ENCODE data around the gene NEDD4L.
A peak's percentile ranks its signal among the peaks of the same experiment; 100 is the strongest.

NEDD4L gene

DNA sequence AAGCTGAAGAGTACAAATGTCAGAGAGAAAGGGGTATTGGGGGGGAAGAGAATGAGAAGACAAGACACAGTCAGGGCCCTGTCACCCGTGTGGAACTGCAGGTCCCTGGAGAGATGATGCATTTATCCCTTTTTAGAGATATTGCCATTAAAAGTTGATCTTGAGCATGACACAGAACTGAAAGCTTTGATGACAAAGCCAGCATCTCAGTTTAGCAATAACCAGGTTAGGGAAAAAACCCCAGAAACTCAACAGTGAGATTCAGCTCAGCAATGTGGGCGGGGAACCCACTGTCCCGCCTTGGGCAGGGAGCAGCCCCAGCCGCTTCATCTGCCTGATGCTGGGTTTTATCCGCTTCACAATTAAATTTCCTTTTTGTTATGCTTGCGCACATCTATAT, 181.1 kb downstream of the NEDD4L start:
- H3K27ac ChIP-seq (ENCODE audit: low read length), result no peak overlapping the region
- H3K4me1 ChIP-seq (ENCODE audit: insufficient read depth, low read length), result peaks cover 74% of the 10 kb centered on the region
- H3K27me3 ChIP-seq (ENCODE audit: insufficient read depth, low read length), result no peaks in the 10 kb centered on the region
- H3K9ac ChIP-seq (ENCODE audit: low read depth, low read length), result no peak overlapping the region
- H3K9me3 ChIP-seq (ENCODE audit: insufficient read depth, low read depth, low read length), result no peaks in the 10 kb centered on the region
- H3K36me3 ChIP-seq (ENCODE audit: insufficient read depth, low read depth, low read length), result no peaks in the 10 kb centered on the region
- H3K4me3 ChIP-seq (ENCODE audit: low read length), result no peak overlapping the region

DNA sequence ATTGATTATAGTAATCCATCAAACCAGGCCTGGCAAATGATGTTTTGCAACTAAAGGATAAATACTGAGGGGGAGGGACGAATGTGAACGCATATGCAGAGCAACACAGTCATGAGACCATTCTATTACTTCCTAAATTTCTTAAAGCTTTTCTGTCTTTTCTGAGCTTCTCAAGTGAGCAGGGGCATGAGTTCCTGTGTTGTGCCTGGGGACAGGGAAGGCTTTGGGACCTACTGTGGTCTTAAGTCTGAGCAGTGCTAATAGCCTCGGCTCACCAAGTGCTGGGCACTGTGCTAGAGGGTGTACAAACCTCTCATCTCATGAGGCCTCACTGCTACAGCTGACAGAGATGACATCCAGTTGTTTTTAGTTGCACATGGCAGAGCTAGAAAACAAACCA, 182.4 kb downstream of the NEDD4L start:
- H3K27me3 ChIP-seq (ENCODE audit: insufficient read depth, low read length), result no peaks in the 10 kb centered on the region
- no peak overlapping the region for H3K4me3 ChIP-seq (ENCODE audit: low read length)
- no peak overlapping the region for H3K9ac ChIP-seq (ENCODE audit: low read depth, low read length)
- H3K27ac ChIP-seq (ENCODE audit: low read length), result no peak overlapping the region
- H3K36me3 ChIP-seq (ENCODE audit: insufficient read depth, low read depth, low read length), result no peaks in the 10 kb centered on the region
- H3K4me1 ChIP-seq (ENCODE audit: insufficient read depth, low read length), result peaks cover 76% of the 10 kb centered on the region
- H3K9me3 ChIP-seq (ENCODE audit: insufficient read depth, low read depth, low read length), result no peaks in the 10 kb centered on the region

DNA sequence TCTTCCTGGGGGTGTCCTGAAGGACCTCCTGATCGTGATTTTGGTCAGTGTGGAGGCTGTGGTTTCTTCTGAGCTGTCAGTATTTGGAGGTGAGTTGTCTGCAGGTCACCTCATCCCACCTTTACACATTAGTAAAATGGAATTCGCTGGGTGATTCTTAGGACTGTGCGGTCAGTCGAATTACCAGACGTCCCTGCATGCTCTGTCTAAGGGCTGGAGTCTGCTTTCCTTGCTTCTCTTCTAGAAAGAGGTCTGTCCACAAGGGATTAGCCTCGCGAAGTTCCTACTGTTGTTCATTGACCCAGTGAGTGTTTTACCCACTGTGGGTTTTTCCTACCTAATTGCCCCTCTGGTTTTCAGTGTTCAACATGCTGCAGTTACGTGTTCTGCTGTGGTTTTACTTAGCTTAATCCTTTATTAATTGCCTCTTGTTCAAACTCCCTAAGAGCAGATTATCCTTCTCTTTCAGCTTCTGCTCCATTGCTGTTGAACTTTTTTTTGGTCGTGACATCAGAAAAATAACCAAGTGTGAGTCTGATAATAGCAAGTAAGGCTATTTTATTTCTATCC, 183.4 kb downstream of the NEDD4L start:
- Histone ChIP-seq H3K4me3 (ENCODE audit: low read length) (no peak overlapping the region), H3K27ac (ENCODE audit: low read length) (no peak overlapping the region), H3K9ac (ENCODE audit: low read depth, low read length) (no peak overlapping the region), H3K27me3 (ENCODE audit: insufficient read depth, low read length) (no peaks in the 10 kb centered on the region), H3K36me3 (ENCODE audit: insufficient read depth, low read depth, low read length) (no peaks in the 10 kb centered on the region), H3K9me3 (ENCODE audit: insufficient read depth, low read depth, low read length) (no peaks in the 10 kb centered on the region), H3K4me1 (ENCODE audit: insufficient read depth, low read length) (peaks cover 66% of the 10 kb centered on the region)

DNA sequence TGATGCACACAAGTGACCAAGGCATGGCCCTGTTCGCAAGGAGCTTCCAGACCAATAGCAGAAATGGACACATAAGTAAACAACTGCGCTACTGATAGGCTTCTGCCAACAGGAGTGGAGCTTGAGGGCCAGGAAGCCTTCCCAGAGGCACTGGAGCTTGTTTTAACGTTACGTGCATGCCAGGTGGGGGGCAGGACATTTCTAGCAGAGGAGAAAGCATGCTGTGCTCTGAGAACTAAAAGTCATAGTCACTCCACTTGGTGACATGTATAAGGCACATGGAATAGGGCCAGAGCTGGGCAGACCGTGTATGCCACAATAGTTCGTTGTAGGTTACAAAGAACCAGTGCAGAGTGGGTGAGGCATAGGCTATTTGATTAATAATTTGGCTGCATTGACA, 184.2 kb downstream of the NEDD4L start:
- Histone ChIP-seq H3K27me3 (ENCODE audit: insufficient read depth, low read length) (no peaks in the 10 kb centered on the region), H3K27ac (ENCODE audit: low read length) (no peak overlapping the region), H3K4me1 (ENCODE audit: insufficient read depth, low read length) (peaks cover 59% of the 10 kb centered on the region), H3K36me3 (ENCODE audit: insufficient read depth, low read depth, low read length) (no peaks in the 10 kb centered on the region), H3K9ac (ENCODE audit: low read depth, low read length) (no peak overlapping the region), H3K9me3 (ENCODE audit: insufficient read depth, low read depth, low read length) (no peaks in the 10 kb centered on the region), H3K4me3 (ENCODE audit: low read length) (no peak overlapping the region)

DNA sequence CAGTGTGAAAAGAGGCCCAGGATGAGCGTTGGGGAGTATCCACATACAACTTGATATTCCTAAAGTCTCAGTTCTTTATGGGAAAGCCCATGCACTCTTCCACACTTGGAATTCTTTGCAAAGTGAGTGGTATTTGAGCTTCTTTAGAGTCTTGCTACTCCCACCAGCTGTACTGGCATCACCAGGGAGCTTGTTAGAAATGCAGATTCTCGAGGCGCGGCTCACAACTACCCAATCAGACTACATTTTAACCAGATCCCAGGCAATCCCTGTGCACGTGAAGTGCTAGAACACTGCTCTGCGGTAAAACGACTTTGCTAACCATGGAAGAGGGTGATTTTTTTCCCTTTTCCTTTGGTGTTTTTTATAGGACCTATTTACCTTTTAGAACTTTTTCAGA, 184.7 kb downstream of the NEDD4L start:
- H3K27ac ChIP-seq (ENCODE audit: low read length), result no peak overlapping the region

DNA sequence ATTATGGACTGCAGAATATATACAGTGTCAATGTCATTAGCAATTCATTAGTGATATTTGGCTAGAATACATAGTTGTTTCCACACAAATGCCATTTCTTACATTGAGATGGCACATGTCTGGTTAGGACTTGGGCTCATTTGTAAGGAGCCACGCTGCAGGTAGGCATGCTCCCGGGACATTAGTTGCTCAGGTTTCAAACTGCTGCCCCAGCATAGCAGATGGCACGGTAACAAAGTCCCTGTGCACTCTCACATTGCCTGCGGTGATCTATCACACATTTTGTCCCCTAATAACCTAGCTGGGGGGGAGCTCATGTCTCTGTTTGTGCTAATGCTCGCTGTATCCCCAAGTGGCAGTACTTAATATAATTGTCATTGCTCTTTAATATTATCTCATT, 185.1 kb downstream of the NEDD4L start:
- H3K9me3 ChIP-seq (ENCODE audit: insufficient read depth, low read depth, low read length), result no peaks in the 10 kb centered on the region
- no peak overlapping the region for H3K27ac ChIP-seq (ENCODE audit: low read length)
- peak overlapping the region; percentile 5; the same call in 1 of the 2 replicates for H3K4me3 ChIP-seq (ENCODE audit: low read length)
- H3K9ac ChIP-seq (ENCODE audit: low read depth, low read length), result no peak overlapping the region
- no peaks in the 10 kb centered on the region for H3K27me3 ChIP-seq (ENCODE audit: insufficient read depth, low read length)
- peaks cover 49% of the 10 kb centered on the region for H3K4me1 ChIP-seq (ENCODE audit: insufficient read depth, low read length)
- no peaks in the 10 kb centered on the region for H3K36me3 ChIP-seq (ENCODE audit: insufficient read depth, low read depth, low read length)

More for the DNA sequence above, 184.7 kb downstream of the NEDD4L start:
- Histone ChIP-seq H3K9me3 (ENCODE audit: insufficient read depth, low read depth, low read length) (no peaks in the 10 kb centered on the region), H3K36me3 (ENCODE audit: insufficient read depth, low read depth, low read length) (no peaks in the 10 kb centered on the region), H3K4me1 (ENCODE audit: insufficient read depth, low read length) (peaks cover 53% of the 10 kb centered on the region), H3K4me3 (ENCODE audit: low read length) (peak overlapping the region; percentile 5; the same call in 1 of the 2 replicates), H3K9ac (ENCODE audit: low read depth, low read length) (no peak overlapping the region), H3K27me3 (ENCODE audit: insufficient read depth, low read length) (no peaks in the 10 kb centered on the region)

DNA sequence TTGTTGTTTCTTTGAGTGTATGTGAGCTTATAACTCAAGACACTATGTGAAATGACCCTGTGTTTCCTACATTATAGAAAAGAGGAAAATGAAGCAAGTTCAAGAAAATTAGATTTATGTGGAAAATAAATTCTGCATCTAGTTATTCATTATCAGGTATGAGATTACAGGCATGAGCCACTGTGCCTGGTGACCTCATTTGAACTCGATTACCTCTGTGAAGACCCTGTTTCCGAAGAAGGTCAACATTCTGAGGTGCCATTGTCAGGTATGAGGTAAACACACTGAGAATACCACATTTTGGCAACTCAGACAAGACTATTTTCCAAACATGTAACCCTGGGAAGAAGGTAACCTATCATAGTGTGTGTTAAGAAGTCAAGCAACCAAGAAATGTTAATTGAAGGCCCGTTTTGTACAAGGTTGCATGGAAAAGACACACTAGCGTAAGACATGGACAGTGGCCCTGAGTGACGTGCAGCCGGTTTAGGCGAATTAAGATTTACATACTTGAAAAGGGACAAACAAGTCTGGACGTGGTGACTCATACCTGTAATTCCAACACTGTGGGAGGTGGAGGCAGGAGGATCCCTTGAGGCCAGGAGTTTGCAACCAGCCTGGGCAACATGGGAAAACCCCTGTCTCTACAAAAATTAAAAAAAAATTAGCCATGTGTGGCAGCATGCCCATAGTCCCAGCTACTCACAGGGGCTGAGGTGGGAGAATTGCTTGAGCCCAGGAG, 186.6 kb downstream of the NEDD4L start:
- Histone ChIP-seq H3K9ac (ENCODE audit: low read depth, low read length) (no peak overlapping the region), H3K27me3 (ENCODE audit: insufficient read depth, low read length) (no peaks in the 10 kb centered on the region), H3K9me3 (ENCODE audit: insufficient read depth, low read depth, low read length) (no peaks in the 10 kb centered on the region), H3K36me3 (ENCODE audit: insufficient read depth, low read depth, low read length) (no peaks in the 10 kb centered on the region), H3K27ac (ENCODE audit: low read length) (no peak overlapping the region), H3K4me3 (ENCODE audit: low read length) (no peak overlapping the region), H3K4me1 (ENCODE audit: insufficient read depth, low read length) (peaks cover 42% of the 10 kb centered on the region)

DNA sequence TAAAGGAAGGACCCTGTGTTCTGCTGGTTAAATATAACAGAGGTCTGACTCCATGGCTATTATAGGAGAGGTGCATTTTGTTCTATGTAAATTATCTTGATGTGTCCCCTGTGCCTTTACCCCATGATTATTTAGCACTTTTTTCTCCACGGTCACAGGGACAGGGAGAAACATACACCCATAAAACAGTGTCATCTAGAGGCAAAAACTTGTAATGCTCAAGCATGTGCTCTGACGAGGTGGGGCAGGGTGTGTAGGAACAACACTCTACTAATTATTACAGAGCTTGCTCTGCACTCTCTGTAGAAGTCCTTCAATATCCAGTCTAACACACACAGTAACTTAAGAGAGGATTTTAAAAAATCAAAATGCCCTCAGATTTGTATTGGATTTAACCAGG, 187.9 kb downstream of the NEDD4L start:
- H3K9me3 ChIP-seq (ENCODE audit: insufficient read depth, low read depth, low read length), result no peaks in the 10 kb centered on the region
- no peaks in the 10 kb centered on the region for H3K36me3 ChIP-seq (ENCODE audit: insufficient read depth, low read depth, low read length)
- no peak overlapping the region for H3K27ac ChIP-seq (ENCODE audit: low read length)
- H3K27me3 ChIP-seq (ENCODE audit: insufficient read depth, low read length), result no peaks in the 10 kb centered on the region
- peaks cover 34% of the 10 kb centered on the region for H3K4me1 ChIP-seq (ENCODE audit: insufficient read depth, low read length)
- H3K9ac ChIP-seq (ENCODE audit: low read depth, low read length), result no peak overlapping the region
- H3K4me3 ChIP-seq (ENCODE audit: low read length), result no peak overlapping the region

DNA sequence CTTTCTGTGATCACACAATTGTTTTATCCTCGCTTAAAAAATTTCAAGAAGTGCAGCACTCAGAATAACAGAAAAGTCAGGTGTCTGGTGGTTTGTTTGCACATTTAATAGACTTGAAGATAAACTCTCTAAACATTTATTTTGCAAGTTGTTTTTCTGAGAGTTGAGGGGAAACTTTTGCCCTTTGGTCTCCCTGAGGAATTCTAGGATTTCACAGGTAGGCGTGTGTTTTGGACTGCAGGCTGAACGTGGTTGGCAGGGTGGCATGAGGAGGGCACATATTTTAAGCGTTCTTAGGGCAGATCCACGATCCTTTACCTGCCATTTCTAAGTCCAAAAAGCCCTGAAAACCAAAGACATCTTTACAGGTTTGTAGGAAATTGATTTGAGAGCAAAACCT, 188.6 kb downstream of the NEDD4L start:
- no peaks in the 10 kb centered on the region for H3K9me3 ChIP-seq (ENCODE audit: insufficient read depth, low read depth, low read length)

DNA sequence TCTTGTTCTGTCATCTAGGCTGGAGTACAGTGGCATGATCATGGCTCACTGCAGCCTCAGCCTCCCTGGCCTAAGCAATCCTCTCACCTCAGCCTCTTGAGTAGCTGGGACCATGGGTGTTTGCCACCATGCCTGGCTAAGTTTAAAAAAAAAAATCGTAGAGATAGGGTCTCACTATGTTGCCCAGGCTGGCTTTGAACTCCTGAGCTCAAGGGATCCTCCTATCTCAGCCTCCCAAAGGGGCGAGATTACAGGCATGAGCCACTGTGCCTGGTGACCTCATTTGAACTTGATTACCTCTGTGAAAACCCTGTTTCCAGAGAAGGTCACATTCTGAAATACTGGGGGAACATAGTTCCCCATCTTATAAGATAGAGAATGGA, 190.3 kb downstream of the NEDD4L start:
- no peaks in the 10 kb centered on the region for H3K27me3 ChIP-seq (ENCODE audit: insufficient read depth, low read length)
- H3K27ac ChIP-seq (ENCODE audit: low read length), result no peak overlapping the region
- H3K36me3 ChIP-seq (ENCODE audit: insufficient read depth, low read depth, low read length), result no peaks in the 10 kb centered on the region
- no peak overlapping the region for H3K4me3 ChIP-seq (ENCODE audit: low read length)
- no peaks in the 10 kb centered on the region for H3K9me3 ChIP-seq (ENCODE audit: insufficient read depth, low read depth, low read length)
- peaks cover 14% of the 10 kb centered on the region for H3K4me1 ChIP-seq (ENCODE audit: insufficient read depth, low read length)
- no peak overlapping the region for H3K9ac ChIP-seq (ENCODE audit: low read depth, low read length)

More for the DNA sequence above, 188.6 kb downstream of the NEDD4L start:
- H3K36me3 ChIP-seq (ENCODE audit: insufficient read depth, low read depth, low read length), result no peaks in the 10 kb centered on the region
- peaks cover 31% of the 10 kb centered on the region for H3K4me1 ChIP-seq (ENCODE audit: insufficient read depth, low read length)
- no peaks in the 10 kb centered on the region for H3K27me3 ChIP-seq (ENCODE audit: insufficient read depth, low read length)
- no peak overlapping the region for H3K4me3 ChIP-seq (ENCODE audit: low read length)
- no peak overlapping the region for H3K9ac ChIP-seq (ENCODE audit: low read depth, low read length)
- H3K27ac ChIP-seq (ENCODE audit: low read length), result no peak overlapping the region

DNA sequence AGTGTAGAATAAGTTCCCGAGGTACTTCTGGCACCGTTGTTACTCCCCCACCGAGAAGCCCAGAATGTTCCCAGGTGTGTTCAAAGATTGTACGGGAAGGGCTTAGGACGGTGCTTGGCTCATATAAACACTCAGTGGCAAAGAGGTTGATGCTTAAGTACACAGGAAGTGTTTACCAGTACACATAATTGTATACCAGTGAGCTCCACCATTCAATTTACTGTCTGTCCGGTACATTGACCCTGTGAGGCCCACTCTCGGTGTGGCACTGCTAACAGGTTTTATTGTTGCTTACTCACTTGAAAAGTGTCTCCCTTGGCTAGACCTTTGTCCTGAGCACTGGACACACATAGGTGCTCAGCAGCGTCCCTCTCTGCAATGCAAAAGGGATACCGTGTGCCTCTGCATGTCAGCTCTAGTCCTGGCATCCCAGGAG, 191.0 kb downstream of the NEDD4L start:
- H3K9ac ChIP-seq (ENCODE audit: low read depth, low read length), result no peak overlapping the region
- no peaks in the 10 kb centered on the region for H3K27me3 ChIP-seq (ENCODE audit: insufficient read depth, low read length)
- no peak overlapping the region for H3K4me3 ChIP-seq (ENCODE audit: low read length)
- peaks cover 13% of the 10 kb centered on the region for H3K4me1 ChIP-seq (ENCODE audit: insufficient read depth, low read length)
- H3K9me3 ChIP-seq (ENCODE audit: insufficient read depth, low read depth, low read length), result no peaks in the 10 kb centered on the region
- no peaks in the 10 kb centered on the region for H3K36me3 ChIP-seq (ENCODE audit: insufficient read depth, low read depth, low read length)
- H3K27ac ChIP-seq (ENCODE audit: low read length), result no peak overlapping the region

DNA sequence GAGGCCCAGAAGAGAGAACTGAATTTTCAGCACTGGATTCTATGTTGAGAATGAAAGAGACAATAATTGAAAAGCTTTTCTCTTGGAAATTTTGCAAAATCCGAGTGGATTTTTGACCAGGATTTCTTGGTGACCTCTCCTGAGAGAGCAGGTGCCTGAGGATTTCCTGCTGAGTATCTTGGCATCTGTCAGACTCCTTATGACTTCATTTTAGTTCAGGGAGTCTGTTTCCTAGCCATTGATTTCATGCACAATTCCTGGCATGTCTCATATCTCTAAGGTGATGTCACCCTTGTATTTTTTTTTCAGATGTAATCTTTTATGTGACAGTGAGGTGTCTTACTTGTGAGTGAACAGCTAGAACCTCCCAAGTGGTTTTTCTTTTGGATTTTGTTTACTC, 195.9 kb downstream of the NEDD4L start:
- no peaks in the 10 kb centered on the region for H3K36me3 ChIP-seq (ENCODE audit: insufficient read depth, low read depth, low read length)
- peaks cover 2% of the 10 kb centered on the region for H3K4me1 ChIP-seq (ENCODE audit: insufficient read depth, low read length)
- no peaks in the 10 kb centered on the region for H3K9me3 ChIP-seq (ENCODE audit: insufficient read depth, low read depth, low read length)
- H3K4me3 ChIP-seq (ENCODE audit: low read length), result no peak overlapping the region
- H3K27ac ChIP-seq (ENCODE audit: low read length), result no peak overlapping the region
- no peak overlapping the region for H3K9ac ChIP-seq (ENCODE audit: low read depth, low read length)
- no peaks in the 10 kb centered on the region for H3K27me3 ChIP-seq (ENCODE audit: insufficient read depth, low read length)
